GM12801 (cell line): Measurements from ENCODE around the gene RGL2.

Experiments used
- CTCF ChIP-seq: IDR thresholded peaks from one replicate; pipeline ENCODE4 v1.5.1; 2011; ENCODE audit warnings: control low read depth; ENCODE audit not compliant: insufficient read length; ENCODE audit errors: extremely low read depth

RGL2 gene

GRCh38 chr6:33320315-33321181 is 21.8 kb upstream of the RGL2 start:
- no peak for TF ChIP-seq CTCF

GRCh38 chr6:33319939-33320314 is 21.2 kb upstream of the RGL2 start:
- no peak for TF ChIP-seq CTCF

- no peak for TF ChIP-seq CTCF
Measured at GRCh38 chr6:33318426-33319073, 19.8 kb upstream of the RGL2 start.

GRCh38 chr6:33317669-33318425 is 19.1 kb upstream of the RGL2 start, which contains the start of gene ZBTB22:
TSS of gene ZBTB22 (minus strand) at chr6:33317744. CDS start at chr6:33316916, 828 bp downstream.
- no peak for TF ChIP-seq CTCF

- no peak for TF ChIP-seq CTCF
Measured at GRCh38 chr6:33317419-33317668, 18.6 kb upstream of the RGL2 start.

GRCh38 chr6:33316603-33317418 is 18.1 kb upstream of the RGL2 start:
- no peak for TF ChIP-seq CTCF
